AG08395 (cell line): ENCODE results near the gene ANKRD52.
"Not testable (repeated sequence)": the region's sequence is repeated elsewhere in the genome, so short reads cannot be mapped to it uniquely, and the experiment has no call there.

Experiments
- DNase-seq: peaks from one replicate; pipeline ENCODE4 v3.0.0; 2012; ENCODE audit warnings: mixed read lengths, low spot score

ANKRD52 gene

DNA sequence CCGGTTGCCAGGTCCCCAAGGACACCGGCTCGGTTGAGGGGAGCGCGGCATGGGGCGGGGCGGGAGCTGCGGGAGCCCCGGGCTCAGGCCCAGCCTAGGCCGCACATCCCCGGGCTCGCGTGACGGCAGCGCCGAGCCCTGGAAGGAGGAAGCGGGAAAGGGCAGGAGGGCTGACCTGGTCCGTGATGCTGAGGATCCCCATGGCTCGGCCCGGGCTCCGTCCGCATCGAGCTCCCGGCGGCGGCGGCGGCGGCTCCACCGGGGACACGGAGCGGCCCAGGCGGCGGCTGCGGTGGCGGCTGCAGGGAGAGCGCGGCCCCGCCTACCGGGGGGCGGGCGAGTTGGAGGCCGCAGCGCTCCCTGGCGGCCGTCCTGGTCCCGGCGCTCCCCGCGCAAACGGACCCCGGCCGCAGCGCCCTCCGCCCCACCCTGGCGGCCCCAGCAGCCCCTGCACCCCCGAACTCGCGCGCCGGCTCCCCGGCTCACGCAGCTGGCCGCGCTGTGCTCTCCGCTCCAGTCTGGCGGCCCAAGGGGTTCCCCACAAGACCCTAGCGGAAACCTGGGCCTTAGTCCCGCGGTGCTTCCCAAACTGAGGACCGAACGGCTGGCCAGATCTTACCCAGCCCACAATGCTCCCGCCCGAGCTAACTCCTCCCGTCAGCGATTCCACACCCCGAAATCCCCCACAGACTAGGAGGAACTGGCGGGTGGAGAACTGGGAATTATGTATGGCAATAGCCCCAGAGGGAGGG lies at the start of gene ANKRD52:
TSS of gene ANKRD52 (minus strand) at position 317 of the 752 bp plus-strand sequence. CDS start at position 202, 115 bp downstream.
- peak; percentile 91 for DNase-seq

DNA sequence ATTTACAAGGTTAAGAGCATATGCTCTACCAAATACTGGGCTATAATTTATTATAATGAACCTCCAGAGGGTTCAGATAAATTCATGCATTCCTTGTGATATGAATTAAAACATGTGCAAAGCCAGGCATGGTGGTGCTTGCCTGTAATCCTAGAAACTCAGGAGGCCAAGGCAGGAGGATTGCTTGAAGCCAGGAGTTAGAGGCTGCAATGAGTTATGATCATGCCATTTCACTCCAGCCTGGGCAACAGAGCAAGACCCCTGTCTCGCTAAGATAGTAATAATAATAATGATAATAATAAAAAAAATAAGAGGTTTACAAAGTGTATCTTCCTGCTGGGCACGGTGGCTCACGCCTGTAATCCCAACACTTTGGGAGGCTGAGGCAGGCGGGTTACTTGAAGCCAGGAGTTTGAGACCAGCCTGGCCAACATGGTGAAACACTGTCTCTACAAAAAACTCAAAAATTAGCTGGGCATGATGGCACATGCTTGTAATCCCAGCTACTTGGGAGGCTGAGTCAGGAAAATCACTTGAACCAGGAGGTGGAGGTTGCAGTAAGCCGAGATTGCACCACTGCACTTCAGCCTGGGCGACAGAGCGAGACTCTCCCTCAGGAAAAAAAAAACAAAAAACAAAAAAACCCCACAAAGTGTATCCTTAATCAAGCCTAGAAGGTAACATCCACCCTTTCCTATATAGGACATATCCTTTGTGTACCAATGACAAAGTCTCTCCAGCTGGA lies 49.2 kb upstream of the ANKRD52 start:
- DNase-seq = no peak

DNA sequence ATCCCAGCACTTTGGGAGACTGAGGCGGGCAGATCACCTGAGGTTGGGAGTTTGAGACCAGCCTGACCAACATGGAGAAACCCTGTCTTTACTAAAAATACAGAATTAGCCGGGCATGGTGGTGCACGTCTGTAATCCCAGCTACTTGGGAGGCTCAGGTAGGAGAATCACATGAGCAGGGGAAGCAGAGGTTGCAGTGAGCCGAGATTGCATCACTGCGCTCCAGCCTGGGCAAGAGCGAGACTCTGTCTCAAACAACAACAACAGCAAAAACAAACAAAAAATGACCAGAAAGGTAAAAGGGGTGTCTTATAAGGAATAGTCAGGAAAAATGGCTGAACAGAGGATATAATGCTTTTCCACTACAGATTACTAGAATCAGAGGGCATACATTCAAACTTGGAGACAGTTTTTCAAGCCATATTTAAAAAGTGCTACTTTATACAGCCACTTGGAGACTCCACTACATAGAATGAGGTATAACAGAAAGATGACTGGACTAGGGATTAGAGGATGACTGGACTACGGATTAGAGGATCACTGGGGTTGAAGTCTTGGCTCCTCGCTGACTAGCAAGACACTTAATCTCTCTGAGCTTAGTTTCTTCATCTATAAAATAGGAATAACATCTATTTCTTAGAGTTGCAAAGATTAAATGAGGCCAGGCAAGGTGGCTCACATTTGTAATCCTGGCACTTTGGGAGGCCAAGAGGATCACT lies 46.8 kb upstream of the ANKRD52 start:
- DNase-seq = no peak

DNA sequence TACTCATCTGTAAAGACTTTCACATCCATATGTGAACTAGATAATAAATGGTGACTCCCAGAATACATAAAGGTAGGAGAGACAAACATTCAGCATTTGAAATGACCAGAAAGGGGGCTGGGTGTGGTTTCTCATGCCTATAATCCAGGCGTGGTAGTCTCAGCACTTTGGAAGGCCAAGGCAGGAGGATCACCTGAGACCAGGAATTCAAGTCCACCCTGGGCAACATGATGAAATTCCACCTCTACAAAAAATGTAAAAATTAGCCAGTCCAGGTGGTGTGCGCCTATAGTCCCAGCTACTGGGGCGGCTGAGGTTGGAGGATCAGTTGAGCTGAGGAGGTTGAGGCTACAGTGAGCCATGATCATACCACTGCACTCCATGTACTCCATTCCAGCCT lies 46.1 kb upstream of the ANKRD52 start:
- no peak for DNase-seq

DNA sequence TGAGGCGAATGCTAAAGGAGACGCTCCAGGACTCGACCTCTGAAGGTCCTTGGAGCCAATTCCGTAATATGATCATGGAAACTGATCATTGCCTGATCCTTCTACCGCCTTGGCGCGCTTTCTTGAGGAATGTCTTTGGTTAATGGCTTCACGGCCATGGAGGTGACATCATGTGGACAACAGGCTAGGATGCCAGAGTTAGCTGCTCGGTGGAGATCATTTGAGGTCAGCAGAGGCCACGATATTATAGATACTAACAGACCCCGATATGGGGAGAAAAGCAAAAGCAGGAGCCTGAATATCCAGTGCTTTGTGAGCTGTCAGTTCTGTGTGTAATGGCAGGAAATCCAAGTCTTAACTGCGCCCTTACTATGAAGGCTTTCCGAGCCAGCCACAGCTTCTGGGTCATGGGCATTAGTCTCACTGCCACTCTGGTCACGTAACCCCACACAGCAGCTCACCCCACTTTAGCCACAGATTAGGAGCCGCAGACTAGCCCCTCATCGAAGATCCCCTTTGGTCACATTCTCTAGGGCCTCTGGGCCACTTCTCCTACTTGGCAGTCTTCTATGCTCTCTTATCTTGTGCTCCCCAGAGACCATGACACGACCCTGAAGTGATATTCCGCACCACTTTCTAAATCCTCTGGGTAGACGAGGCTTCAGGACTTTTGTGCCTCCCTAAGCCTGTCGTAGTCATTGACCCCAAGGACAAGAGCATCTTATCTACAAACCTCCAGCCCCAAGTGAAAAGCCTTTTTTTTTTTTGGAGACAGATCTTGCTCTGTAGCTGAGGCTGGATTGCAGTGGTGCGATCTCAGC lies 42.7 kb upstream of the ANKRD52 start:
- DNase-seq = no peak

DNA sequence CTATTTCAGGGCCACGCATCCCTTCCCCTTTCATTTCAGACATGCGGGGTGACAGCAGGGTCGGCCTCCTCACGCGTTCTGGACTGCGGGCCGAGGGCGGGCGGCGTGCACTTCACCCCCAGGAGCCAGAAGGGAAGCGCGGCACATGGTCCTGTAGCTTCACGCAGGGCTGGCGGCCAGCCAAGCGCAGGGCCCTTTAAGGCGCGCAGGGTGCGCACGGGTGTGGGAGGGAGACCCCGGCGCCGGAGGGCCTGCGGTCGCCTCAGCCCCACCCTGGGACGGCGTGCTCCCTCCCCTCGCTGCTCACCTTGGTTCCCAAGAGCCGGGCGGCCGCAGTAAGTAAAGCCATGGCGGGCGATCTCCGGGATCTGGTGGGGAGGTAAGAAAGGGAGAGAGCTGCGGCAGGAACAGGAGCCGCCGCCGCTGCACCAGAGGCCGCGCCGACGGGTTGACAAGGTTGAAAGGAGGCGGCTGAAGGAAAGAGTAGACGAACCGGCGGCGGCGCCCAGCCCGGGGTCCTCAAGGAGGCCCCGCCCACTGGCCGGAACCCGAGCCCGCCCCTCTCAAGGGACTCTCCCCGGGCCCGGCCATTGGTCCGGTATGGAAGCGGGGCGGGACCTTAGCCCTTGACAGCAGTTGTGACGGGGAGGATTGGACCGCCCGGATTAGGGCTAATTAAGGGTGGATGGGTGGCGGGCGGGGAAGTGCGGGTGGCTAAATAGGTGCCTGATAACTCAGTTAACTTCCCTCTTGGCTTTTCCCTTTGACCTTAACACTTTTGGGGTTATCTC lies 41.9 kb upstream of the ANKRD52 start, which contains the start of gene CS:
TSS of gene CS (minus strand) at position 478 of the 791 bp plus-strand sequence. CDS start at position 349, 129 bp downstream.
- DNase-seq = peak; percentile 98

DNA sequence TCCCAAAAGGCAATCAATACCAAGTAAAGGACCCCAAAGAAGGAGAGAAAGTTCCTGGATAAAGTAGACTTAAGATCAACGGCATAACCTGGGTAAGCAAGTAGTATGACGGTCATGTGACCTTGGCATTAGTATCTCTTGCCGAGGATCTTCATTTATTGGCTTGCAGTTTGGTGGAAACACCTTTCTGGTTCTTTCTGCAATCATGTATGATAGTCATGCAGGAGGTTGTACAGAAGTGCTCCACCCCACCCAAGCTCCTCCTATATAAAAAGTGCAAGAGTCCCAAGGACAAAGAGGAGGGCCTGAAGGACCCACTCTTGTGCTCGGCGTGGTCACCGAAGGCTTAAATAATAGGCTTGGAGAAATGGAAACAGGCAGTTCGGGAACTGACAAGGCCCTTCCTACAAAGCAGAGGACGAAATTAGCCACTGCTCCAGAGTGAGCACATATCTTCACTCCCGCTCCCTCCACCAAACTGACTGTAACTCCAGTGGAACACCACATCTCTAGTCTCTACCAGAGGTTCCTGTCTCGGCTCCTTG lies 41.2 kb upstream of the ANKRD52 start:
- DNase-seq = no peak

DNA sequence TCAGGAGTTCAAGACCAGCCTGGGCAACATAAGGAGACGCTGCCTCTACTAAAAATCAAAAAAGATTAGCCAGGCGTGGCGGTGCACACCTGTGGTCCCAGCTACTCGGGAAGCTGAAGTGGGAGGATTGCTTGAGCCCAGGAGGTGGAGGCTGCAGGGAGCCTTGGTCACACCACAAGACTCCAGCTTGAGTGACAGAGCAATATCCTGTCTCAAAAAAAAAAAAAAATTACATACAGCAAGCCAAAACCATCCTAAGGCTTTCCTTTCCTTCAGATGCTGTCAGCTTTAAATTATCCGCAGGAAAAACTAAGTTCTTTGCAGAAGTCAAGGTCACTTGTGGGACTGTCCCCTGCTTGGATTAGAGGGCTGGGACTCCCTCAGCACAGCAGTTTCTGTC lies 40.6 kb upstream of the ANKRD52 start:
- no peak for DNase-seq

DNA sequence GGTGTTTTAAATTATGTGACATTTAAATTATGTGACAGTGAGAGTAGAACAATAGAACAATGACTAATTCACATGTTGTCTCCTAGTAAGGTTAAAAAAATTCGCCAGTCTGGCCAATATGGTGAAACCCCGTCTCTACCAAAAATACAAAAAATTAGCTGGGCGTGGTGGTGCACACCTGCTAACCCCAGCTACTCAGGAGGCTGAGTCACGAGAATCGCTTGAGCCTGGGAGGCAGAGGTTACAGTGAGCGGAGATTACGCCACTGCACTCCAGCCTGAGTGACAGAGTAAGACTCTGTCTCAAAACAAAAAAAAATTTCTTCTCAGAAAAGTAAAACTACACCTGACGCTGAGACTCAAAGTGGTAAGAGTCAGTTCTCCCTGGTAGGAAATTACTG lies 39.2 kb upstream of the ANKRD52 start:
- DNase-seq = no peak

DNA sequence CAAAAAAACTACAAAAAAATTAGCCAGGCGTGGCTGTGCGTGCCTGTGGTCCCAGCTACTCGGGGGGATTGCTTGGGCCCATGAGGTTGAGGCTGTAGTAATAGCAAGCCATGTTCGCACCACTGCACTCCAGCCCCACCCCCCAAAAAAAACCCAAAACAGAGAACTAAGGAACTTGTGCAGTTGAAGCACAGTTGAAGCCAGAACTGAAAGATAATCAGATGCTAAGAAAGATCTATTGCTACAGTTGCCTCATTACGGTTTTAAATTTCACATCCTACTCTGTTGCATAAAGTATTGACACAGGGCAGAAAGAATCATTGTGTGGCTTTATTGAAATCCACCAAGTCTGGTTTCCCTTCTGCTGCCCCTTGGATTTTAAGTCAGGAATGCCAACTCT lies 38.1 kb upstream of the ANKRD52 start:
- no peak for DNase-seq

DNA sequence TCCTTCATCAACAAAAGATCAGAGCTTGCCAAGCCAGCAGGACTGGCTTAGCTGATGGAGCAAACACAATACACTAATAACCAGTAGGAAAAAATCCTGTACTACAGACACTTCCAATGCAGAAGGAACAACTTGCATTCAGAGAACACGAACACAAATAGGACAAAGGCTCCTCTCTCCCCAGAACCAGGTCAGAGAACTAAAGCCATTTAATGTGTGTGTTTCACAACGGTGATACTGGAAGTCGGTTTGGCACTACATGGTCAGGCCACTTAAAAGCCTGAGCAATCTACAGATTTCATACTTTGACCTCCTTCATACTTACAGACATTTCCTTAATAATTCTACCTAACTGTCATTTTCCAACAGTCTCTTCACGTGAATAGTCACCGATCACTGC lies 35.6 kb upstream of the ANKRD52 start:
- DNase-seq = no peak

DNA sequence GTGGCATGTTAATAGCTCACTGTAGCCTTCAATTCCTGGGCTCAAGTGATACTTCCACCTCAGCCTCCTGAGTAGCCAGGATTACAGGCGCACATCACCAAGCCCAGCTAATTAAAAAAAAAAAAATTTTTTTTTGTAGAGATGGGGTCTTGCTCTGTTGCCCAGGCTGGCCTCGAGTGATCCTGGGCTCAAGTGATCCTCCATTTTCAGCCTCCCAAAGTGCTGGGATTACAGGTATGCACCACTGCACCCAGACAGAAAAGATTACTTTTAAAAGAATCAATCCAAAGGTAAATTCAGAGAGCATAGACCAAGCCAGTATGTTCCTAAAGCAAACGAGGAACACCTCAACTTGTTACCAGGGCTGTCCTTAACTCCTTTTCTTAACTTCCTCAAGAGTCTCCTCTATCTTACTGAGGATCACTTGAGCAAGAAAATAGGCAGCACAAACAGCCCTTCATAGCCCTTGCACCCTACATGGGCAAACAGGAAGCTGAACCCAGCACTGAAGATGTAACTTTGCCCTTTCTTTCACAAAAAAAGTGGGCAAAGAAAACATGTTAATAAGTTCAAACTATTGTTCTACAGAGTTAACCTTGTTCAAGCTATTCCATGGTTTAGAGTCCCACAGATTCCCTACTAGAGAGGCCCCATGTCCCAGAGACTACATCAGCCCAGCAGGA lies 30.7 kb upstream of the ANKRD52 start:
- DNase-seq = no peak

DNA sequence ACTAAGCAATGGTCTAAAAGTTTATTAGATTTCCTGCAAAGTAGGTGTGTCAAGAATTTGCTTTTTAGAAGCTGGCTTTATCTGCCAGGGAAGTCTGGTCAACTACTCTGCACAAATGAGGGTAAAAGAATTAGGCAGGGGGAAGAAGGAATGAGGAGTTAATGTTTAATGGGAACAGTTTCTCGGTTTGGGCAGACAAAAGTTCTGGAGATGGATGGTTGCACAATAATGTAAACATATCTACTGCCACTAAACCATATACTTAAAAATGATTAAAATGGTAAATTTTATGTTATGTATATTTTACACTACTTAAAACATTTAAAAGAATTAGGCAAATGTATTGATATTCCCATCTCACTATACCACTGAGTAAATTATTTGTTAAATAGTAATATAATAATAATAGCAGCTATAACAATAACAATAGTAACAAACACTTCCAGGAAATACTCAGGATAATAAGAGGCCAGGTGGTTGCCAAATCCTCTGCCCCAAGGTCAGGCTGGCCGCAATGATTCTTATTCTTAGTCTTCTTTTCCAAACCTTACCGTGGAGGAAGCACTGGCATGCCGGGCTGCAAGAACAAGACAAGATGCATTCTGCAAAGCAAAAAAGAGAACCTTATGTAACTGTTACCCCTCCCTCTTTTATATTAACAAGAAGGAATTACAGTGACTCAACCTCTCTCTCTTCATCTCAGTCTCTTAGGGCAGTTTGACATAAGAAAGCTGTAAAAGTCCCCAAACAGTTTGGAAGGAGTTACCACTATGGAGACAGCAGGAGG lies 28.1 kb upstream of the ANKRD52 start:
- no peak for DNase-seq

DNA sequence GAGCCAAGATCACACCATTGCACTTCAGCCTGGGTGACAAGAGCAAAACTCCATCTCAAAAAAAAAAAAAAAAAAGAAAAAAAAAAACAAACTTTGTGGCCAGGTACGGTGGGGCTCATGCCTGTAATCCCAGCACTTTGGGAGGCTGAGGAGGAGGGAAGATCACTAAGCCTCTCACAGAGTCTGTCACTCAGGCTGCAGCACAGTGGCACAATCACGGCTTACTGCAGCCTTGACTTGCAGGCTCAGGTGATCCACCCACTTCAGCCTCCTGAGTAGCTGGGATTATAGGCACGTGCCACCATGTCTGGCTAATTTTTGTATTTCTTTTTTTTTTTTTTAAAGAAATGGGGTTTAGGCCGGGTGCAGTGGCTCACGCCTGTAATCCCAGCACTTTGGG lies 26.1 kb upstream of the ANKRD52 start:
- not testable (repeated sequence) for DNase-seq

DNA sequence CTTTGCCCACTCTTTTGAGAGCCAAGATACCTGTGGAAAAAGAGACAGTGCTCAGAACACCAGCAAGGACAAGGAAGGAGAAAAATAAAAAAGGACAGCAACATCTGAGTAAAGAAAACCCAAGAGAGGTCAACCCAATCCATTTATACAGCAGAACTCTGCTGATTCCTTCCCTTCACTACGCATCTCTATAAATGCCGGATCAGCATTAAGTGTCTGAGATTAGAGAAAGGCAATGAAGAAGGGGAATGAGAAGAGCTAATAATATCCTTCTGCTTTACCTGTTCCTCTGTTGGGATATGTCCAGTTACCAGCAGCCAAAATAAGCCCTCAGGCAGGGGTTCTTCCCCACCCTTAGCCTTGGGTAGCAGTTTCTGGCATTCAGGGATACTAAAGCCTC lies 24.4 kb upstream of the ANKRD52 start:
- no peak for DNase-seq

DNA sequence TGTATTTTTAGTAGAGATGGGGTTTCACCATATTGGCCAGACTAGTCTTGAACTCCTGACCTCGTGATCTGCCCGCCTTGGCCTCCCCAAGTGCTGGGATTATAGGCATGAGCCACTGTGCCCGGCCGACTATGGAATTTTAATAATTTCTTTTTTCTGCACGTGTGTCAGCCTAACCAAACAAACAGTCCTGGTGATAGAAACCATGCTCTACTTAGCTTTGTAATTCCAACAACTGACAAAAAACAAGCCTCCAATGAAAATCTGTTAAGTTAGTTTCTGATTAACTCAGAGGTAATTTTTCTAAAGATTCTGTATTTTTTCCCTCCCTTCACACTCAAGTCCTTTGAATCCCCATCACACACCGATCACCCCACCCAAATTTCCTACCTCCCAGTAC lies 23.8 kb upstream of the ANKRD52 start:
- no peak for DNase-seq

DNA sequence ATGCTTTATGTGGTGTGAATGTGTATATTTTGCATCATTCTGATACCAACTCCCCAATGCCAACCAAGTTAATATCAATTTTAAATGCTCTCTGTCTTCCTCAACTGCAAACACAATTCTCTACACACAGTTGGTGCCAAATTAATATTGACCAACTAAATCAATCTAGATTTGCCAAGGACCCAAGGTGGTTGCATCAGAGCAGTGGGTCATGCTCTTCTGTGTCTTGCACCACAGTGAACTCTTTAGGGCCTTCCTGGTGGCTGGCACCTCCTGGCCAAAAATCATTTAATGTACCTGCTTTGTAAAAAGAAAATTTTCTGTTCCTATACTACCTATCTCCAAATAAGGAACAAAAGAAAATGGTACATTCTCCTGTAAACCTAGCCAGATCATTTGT lies 22.7 kb upstream of the ANKRD52 start:
- DNase-seq = no peak

DNA sequence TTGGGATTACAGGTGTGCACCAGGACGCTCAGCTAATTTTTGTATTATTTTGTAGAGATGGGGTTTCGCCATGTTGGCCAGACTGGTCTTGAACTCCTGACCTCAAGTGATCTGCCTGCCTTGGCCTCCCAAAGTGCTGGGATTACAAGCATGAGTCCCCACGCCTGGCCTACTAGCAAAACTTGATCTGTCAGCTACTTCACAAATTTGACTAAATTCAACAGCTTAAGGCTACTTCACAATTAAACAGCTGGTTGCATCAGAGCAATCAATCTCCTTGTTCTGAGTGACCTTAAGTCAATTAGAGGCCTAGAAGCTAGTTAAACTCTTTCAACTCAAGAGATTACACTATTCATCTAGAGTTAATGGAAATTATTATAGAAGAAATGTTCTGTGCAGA lies 20.7 kb upstream of the ANKRD52 start:
- DNase-seq = no peak

DNA sequence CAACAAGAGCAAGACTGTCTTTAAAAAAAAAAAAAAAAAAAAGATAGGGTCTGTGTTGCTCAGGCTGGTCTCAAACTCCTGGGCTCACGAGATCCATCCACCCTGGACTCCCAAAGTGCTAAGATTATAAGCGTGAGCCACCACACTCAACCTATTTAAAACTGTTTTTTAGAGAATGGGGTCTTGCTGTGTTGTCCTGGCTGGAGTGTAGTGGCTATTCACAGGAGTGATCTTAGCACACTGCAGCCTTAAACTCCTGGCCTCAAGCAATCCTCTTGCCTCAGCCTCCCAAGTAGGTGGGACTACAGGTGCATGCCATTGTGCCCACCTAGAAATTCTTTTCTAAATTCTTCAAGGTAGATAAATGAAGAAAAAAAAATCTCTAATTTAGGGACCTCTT lies 16.1 kb upstream of the ANKRD52 start:
- no peak for DNase-seq
